ENCODE data around the gene SIGLEC1.

SIGLEC1 gene

GRCh38 chr20:3727401-3728021 lies 15.1 kb upstream of the SIGLEC1 start:
- peak; percentile 56 for DNase-seq

- no peak for DNase-seq
Observed at GRCh38 chr20:3724356-3724755, 12.0 kb upstream of the SIGLEC1 start.

GRCh38 chr20:3723284-3723683 lies 10.9 kb upstream of the SIGLEC1 start:
- no peak for DNase-seq

GRCh38 chr20:3721912-3722311 lies 9.5 kb upstream of the SIGLEC1 start:
- DNase-seq: no peak

GRCh38 chr20:3720626-3721025 lies 8.2 kb upstream of the SIGLEC1 start:
- DNase-seq: no peak

- no peak for DNase-seq
Observed at GRCh38 chr20:3720068-3720467, 7.7 kb upstream of the SIGLEC1 start.

- DNase-seq: no peak
Observed at GRCh38 chr20:3719046-3719445, 6.6 kb upstream of the SIGLEC1 start.

- DNase-seq: peak; percentile 48
Observed at GRCh38 chr20:3716195-3716834, 3.9 kb upstream of the SIGLEC1 start.

GRCh38 chr20:3714092-3714491 lies 1.7 kb upstream of the SIGLEC1 start:
- no peak for DNase-seq

GRCh38 chr20:3711484-3711941 lies 887 bp downstream of the SIGLEC1 start:
- no peak for DNase-seq

- peak; percentile 49 for DNase-seq
Observed at GRCh38 chr20:3710703-3711483, 1.5 kb downstream of the SIGLEC1 start.

- no peak for DNase-seq
Observed at GRCh38 chr20:3710011-3710466, 2.4 kb downstream of the SIGLEC1 start.

GRCh38 chr20:3707508-3707899 lies 4.9 kb downstream of the SIGLEC1 start:
- DNase-seq: no peak

GRCh38 chr20:3706774-3707507 lies 5.5 kb downstream of the SIGLEC1 start:
- no peak for DNase-seq

GRCh38 chr20:3705970-3706739 lies 6.2 kb downstream of the SIGLEC1 start:
- DNase-seq: no peak

- no peak for DNase-seq
Observed at GRCh38 chr20:3705491-3705969, 6.9 kb downstream of the SIGLEC1 start.

- DNase-seq: no peak
Observed at GRCh38 chr20:3704087-3704486, 8.3 kb downstream of the SIGLEC1 start.

- DNase-seq: no peak
Observed at GRCh38 chr20:3702611-3703391, 9.6 kb downstream of the SIGLEC1 start.

- no peak for DNase-seq
Observed at GRCh38 chr20:3701061-3701998, 11.1 kb downstream of the SIGLEC1 start.

GRCh38 chr20:3699037-3699436 lies 13.4 kb downstream of the SIGLEC1 start:
- DNase-seq: no peak

Data from fibroblast of skin of right quadriceps (primary cell).